Endometrium (tissue), 2 donors: ENCODE measurements around the gene PSMB2.

Source experiments
- FAIRE-seq: peaks from 2 replicates; lab custom pipeline; 2012; peaks lifted over from hg19 to GRCh38; lab: Jason Lieb, UNC
- donor health status: control.
- donor health status: control.

Gene PSMB2

DNA sequence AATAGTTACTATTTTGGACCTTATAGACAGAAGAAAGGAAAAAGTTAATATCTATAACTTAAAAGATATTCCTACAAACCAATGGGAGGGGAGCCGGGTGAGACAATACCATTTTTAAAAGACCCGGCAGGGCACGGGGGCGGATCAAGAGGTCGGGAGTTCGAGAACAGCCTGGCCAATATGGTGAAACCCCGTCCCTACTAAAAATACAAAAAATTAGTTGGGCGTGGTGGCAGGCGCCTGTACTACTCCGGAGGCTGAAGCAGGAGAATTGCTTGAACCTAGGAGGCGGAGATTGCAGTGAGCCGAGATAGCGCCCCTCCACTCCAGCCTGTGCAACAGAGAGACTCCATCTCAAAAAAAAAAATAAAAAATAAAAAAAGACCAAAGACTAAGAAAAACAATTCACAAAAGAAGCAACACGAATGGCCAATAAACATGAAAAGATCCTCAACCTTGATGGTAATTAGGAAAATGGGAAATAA lies 1.2 kb upstream of the PSMB2 start:
- no peak for FAIRE-seq

GRCh38 chr1:35640380-35641232 lies 720 bp downstream of the PSMB2 start:
- no peak for FAIRE-seq

GRCh38 chr1:35637401-35637809 lies 3.9 kb downstream of the PSMB2 start:
- FAIRE-seq = no peak

DNA sequence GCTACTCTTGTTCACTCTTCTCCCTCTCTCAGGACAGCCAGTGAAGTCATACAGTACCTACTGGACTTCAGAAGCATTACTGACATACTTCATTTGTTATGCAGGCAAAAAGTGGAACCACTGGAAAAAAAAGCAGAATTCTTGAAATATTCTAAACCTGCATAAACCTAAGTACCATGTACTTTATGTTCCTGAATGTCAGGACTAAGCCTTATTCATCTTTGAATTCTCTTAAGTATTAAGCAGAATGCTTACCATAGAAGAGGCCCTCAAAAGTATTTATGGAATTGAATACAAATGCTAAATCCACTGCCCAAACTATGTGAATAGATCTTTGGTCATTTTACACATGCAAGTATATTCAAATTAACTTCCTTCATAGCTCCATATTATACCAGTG lies 7.8 kb downstream of the PSMB2 start:
- FAIRE-seq = no peak

GRCh38 chr1:35631396-35631795 lies 9.9 kb downstream of the PSMB2 start:
- FAIRE-seq = no peak

DNA sequence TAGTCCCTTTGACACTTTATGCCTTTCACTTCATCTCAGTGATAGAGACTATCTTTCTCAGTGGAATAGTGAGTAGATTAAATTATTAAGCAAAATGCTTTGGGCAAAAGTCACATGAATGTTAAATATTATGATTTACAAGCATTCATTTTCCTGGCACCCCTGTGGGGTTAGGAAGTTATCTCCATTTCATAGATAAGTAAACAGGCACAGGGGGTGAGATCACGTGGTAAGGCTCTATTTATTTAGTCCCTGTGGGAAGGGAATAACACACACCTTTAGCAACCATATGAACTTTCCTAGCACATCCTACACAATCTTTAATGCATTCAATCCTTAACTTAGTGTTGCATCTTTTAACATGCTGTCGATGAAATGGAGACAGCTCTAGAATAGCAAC lies 12.3 kb downstream of the PSMB2 start:
- FAIRE-seq = no peak

GRCh38 chr1:35623832-35624231 lies 17.5 kb downstream of the PSMB2 start:
- no peak for FAIRE-seq

- FAIRE-seq = no peak
These were observed 18.7 kb downstream of the PSMB2 start for GRCh38 chr1:35622510-35623178.

DNA sequence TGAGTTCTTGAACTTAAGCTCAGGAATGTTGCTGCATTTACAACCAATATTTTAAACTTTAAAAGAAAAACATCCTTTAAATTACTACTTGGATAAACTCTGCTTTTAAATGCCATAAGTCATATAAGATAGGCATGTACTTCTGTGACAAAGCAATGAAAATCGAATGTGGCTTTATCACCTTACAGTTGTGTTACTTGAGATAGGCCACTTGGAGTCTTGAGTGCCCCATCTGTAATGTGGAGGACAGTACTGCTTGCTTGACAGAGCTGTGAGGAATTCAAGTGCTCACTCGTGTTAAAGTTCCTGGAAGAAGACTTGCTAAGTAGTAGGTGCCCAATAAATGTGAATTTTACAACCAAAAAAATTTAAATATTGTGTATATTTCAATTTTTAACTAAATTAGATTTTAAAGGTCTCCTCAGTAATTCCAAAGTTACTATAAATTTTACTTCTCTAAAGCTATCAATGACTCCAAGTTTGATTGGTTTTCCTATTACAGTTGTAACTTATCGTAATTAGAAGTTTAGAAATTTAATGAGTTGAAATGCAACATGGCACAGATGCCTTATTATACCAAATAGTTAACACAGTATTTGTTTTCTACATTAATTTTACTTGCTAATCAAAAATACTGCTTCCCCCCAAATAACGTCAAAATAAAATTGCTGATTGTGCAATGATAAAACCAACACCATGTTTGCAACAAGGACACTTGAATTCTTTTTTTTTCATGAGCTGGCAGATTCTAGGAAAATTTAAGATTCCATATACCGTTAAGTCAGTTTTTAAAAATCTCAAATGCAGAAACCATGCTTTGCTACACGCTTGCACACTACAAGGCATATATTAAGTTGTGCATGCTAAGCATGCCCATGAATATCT lies 21.8 kb downstream of the PSMB2 start:
- FAIRE-seq = no peak

DNA sequence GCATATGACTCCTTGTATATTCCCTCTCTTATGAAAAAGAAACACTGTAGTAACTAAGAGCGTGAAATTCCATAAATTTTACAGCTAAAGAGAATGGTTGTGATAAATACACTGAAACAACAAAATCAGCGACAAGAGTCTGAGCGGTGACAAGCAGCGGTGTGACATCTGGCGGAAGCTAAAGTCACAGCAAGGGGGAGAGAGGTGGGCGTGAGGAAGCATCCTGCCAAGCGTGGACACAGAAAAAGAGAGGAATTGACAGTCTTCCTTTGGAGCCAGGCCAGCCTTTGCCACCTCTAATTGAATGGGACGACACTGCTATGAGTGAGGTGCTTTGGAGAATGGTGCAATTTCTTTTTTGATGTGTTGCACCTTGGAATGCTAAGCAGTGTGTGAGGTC lies 25.9 kb downstream of the PSMB2 start:
- no peak for FAIRE-seq

DNA sequence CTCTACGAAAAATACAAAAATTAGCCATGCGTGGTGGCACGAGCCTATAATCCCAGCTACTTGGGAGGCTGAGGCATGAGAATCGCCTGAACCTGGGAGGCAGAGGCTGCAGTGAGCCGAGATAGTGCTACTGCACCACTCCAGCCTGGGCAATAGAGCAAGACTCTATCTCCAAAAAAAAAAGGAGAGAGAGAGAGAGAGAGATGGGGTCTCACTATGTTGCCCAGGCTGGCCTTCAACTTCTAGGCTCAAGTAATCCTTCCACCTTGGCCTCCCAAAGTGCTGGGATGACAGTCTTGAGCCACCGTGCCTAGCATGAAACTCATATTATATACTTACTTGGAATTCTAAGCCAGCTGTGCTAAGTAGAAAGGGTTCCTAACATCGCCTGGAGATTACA lies 29.7 kb downstream of the PSMB2 start:
- FAIRE-seq = no peak

DNA sequence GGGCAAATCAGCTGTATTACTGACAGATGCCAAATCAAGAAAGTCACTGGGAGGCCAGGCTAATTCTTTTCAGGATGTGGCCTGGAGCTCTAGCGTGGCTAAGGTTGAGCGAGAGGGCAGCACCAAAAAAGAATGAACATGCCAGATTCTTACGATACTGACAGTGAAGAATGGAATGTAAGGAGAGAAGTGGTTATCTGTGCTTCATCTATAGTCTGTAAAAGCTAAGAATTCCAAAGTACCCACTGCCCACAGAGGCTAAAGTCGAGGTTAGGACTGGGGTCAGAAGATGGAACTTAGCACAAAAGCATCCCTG lies 35.5 kb downstream of the PSMB2 start:
- FAIRE-seq = no peak

DNA sequence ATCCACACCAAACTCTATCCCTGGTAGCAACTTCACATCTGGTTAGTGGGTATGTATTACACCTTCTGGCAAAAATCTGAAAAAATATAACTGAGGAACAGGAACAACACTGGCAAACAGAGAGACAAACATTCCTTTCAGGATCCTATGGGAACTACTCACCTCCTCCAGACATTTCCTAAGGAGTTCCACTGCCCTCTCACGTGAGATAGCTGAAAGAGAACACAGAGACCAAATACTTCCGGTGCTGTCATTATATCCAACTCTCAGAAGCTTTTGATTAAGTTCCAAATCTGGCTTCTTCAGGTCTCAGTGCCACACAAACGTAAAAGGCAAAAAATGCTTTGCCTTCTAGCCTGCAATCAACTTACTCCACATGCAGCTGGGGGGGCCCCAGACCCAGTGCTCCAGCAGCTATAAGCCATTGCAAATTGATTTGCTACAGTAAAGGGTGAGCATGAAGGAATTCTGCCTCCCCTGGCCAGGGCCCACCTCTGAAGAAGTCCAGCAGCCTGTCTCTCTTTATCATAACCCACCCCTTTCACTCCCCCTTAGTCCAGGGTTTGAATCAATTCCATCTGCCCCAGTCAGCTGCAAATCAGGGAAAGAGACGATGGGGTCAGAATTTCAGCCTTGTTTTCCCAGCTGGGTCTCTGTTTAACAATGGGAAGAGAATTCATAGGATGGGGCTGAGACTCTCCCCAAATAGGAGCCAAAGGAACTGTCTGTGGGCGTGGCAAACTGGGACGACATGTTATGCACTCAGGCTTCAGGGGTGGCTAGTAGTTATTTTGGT lies 36.1 kb downstream of the PSMB2 start:
- FAIRE-seq = no peak

GRCh38 chr1:35603941-35604340 lies 37.4 kb downstream of the PSMB2 start:
- FAIRE-seq = no peak

DNA sequence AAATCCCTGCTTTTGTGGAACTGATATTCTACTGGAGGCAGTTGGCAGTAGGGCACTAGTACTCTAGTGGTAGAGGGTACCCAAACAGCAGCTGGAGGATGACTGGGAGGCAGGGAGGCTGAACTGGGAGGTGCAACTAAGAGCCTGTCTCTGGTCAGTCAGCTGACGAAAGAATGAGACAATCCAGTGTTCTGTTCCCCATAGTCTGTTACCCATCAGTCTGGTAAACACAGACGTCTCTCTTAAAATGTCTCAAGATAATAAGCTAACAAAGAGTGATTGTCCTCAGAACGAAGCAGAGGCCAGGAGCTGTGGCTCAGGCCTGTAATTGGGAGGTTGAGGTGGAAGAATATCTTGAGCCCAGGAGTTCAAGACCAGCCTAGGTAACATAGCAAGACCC lies 37.9 kb downstream of the PSMB2 start:
- no peak for FAIRE-seq

DNA sequence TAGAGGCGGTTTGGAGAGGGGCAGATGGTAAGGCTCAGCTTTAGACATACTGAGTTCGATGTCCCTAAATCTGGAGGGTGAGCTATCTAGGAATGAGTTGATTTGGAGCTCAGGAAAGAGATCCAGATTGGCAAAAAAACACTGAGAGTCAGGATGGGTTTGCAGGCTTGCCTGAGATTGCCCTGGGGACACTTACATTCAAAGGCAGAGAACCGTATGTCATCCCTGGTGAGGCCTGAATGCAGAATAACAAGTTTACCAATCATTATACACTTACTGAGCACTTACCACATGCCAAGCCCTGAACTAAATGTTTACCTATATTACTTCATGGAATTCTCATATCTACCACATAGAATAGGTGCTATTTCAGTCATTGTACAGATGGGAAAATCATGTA lies 40.7 kb downstream of the PSMB2 start:
- FAIRE-seq = no peak

GRCh38 chr1:35599411-35599810 lies 41.9 kb downstream of the PSMB2 start:
- FAIRE-seq = no peak

- FAIRE-seq = no peak
These were observed 42.4 kb downstream of the PSMB2 start for GRCh38 chr1:35598895-35599294.

DNA sequence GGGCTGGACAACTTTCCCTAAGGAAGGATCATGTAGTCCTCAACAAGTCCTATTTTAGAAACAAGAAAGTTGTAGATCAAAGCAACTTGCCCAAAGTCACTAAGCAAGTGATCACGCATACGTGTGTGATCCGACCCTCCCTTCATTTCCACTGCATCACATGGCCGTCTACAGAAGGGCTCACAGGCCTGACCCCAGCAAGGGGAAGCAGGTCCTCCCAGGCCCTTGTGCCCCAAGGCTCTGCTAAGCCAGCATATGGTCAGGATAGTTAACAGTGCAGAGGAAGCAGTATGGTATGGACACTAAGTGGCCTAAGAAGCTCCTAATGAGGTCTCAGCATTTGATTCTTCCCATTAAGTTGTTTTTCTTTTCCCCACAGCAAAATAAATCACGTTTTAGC lies 43.5 kb downstream of the PSMB2 start:
- no peak for FAIRE-seq

- FAIRE-seq = no peak
These were observed 45.6 kb downstream of the PSMB2 start for GRCh38 chr1:35595684-35596083.

DNA sequence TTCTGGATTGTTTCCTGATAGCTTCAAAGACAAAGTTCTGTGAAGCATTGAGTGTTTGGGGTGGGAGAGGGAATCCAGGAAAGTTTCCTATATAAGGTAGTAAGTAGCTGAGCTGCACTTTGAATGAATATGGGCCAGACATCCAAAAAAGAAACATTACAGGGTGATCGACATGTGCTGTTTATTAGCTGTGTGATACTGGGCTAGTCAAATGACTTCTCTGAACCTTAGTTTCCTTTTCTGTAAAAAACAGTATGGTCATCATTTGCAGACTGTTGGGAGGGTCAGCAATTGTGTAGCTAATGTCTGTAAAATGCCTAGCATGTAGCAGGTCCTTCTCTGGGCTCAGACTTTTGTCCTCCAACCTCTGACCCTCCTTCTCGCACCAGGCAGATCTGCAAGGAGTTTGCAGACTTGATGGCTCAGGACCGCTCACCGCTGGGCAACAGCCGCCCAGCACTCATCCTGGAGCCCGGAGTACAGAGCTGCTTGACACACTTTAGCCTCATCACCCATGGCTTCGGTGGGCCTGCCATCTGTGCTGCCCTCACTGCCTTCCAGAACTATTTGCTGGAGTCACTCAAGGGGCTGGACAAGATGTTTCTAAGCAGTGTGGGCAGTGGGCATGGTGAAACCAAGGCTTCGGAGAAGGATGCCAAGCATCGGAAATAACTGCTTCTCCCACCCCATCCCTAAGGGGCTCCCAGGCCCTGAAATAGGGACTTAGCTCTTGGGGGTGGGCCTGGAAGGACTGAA lies 47.1 kb downstream of the PSMB2 start:
- no peak for FAIRE-seq
